GM12878 (cell line): Measurements from ENCODE around the gene DNAH17. TPM values are rescaled to one million over a fixed set of nuclear protein-coding genes. Genes with fewer than 3 reads are reported as not detected.

Source experiments
- ATAC-seq: fragments of 200-7000 bp; cut with Tn5 transposase; 3 replicates; pipeline ENCODE4 v1.9.1; 2020; ENCODE audit warnings: mild to moderate bottlenecking, moderate library complexity
- BruUV-seq: library from RNA; stranded (reverse); fragments of 400-500 nt; replicated peaks from 2 replicates; lab custom pipeline; 2021; lab: Mats Ljungman, UMichigan
- CTCF ChIA-PET: fragments of 300-600 bp; sonication (Branson Sonifier 250); formaldehyde crosslinking; extraction: SDS; loops from one replicate; lab custom pipeline; 2021; ENCODE audit warnings: inconsistent platforms; lab: Yijun Ruan, JAX
- POLR2A ChIA-PET: fragments of 350-600 bp; formaldehyde crosslinking; extraction: SDS; loops from one replicate; lab custom pipeline; 2021; ENCODE audit warnings: inconsistent platforms; lab: Charles Lee
- RAD21 ChIA-PET: fragments of 300-600 bp; sonication (Branson Sonifier 250); formaldehyde crosslinking; loops from one replicate; lab custom pipeline; 2023; ENCODE audit warnings: antibody characterized with exemption; ENCODE audit not compliant: unreplicated experiment; lab: Charles Lee
- SMC1A ChIA-PET: fragments of 300-600 bp; sonication (Branson Sonifier 250); formaldehyde crosslinking; loops from one replicate; lab custom pipeline; 2023; ENCODE audit not compliant: unreplicated experiment, uncharacterized antibody; lab: Charles Lee
- DNase-seq: peaks from one replicate; pipeline ENCODE4 v3.0.0-alpha.2; 2011; ENCODE audit warnings: low read depth, low spot score
- FAIRE-seq: peaks from 3 replicates; lab custom pipeline; 2011; peaks lifted over from hg19 to GRCh38; lab: Jason Lieb, UNC
- H2AFZ ChIP-seq: 2 replicates; pipeline ENCODE4 v1.6.0; 2011; ENCODE audit warnings: low read depth, low read length, control low read depth; ENCODE audit not compliant: control insufficient read depth
- H3K27ac ChIP-seq: 2 replicates; pipeline ENCODE4 v1.5.1; 2011; ENCODE audit warnings: control low read depth; ENCODE audit not compliant: control insufficient read depth, insufficient read depth
- H3K27me3 ChIP-seq, 2 experiments: replicated peaks in 1 of 2; 2 replicates each; pipeline versions ENCODE4 v1.6.0 to v1.6.1; 2011; ENCODE audit warnings: low read length in 1 of 2; ENCODE audit not compliant: control insufficient read depth in 2 of 2, insufficient read depth in 2 of 2
- H3K36me3 ChIP-seq, 2 experiments: 2 replicates each; pipeline ENCODE4 v1.5.1; 2011; ENCODE audit warnings: low read length in 1 of 2; ENCODE audit not compliant: control insufficient read depth in 2 of 2, insufficient read depth in 2 of 2
- H3K4me1 ChIP-seq: 2 replicates; pipeline ENCODE4 v1.6.1; 2011; ENCODE audit warnings: mild to moderate bottlenecking, low read length, moderate library complexity, mixed read lengths; ENCODE audit not compliant: control insufficient read depth, insufficient read depth
- H3K4me2 ChIP-seq: 2 replicates; pipeline ENCODE4 v1.6.0; 2011; ENCODE audit warnings: control low read depth; ENCODE audit not compliant: control insufficient read depth, insufficient read depth
- H3K4me3 ChIP-seq: fragments of 200-600 bp; sonication (generic); 2 replicates; pipeline ENCODE4 v1.5.1; 2016
- H3K79me2 ChIP-seq: 2 replicates; pipeline ENCODE4 v1.6.0; 2011; ENCODE audit warnings: low read length; ENCODE audit not compliant: control insufficient read depth, insufficient read depth
- H3K9ac ChIP-seq: 2 replicates; pipeline ENCODE4 v1.8.0; 2011; ENCODE audit warnings: low read length, control low read depth, mixed read lengths; ENCODE audit not compliant: control insufficient read depth, insufficient read depth
- H3K9me3 ChIP-seq: replicated peaks from 3 replicates; pipeline ENCODE4 v1.5.1; 2011; ENCODE audit warnings: mild to moderate bottlenecking, low read length; ENCODE audit not compliant: control insufficient read depth, insufficient read depth
- H4K20me1 ChIP-seq: 2 replicates; pipeline ENCODE4 v1.6.0; 2011; ENCODE audit not compliant: control insufficient read depth, insufficient read depth
- ATF2 ChIP-seq: IDR thresholded peaks from 2 replicates; pipeline ENCODE4 v1.6.1; 2012; ENCODE audit warnings: low read length, inconsistent platforms
- FOS ChIP-seq: IDR thresholded peaks from 3 replicates; pipeline ENCODE4 v1.6.1; 2011; ENCODE audit warnings: borderline replicate concordance; ENCODE audit not compliant: insufficient read length; ENCODE audit errors: extremely low read depth
- IRF3 ChIP-seq: fragments of 450-650 bp; IDR thresholded peaks from 2 replicates; pipeline ENCODE4 v1.6.1; 2014; ENCODE audit warnings: mild to moderate bottlenecking
- IRF4 ChIP-seq: IDR thresholded peaks from 2 replicates; pipeline ENCODE4 v1.6.1; 2011; ENCODE audit warnings: low read depth, low read length
- KLF5 ChIP-seq: fragments of 450-650 bp; IDR thresholded peaks from 2 replicates; pipeline ENCODE4 v1.6.1; 2014; ENCODE audit warnings: mild to moderate bottlenecking; ENCODE audit not compliant: partially characterized antibody
- MTA2 ChIP-seq: fragments of 450-650 bp; IDR thresholded peaks from 2 replicates; pipeline ENCODE4 v1.6.1; 2016; ENCODE audit warnings: low read depth, mild to moderate bottlenecking, moderate library complexity
- POLR2AphosphoS2 ChIP-seq: IDR thresholded peaks from 2 replicates; pipeline ENCODE4 v1.6.1; 2011; ENCODE audit warnings: low read depth, mild to moderate bottlenecking, low read length, improper control_type of control experiment, moderate library complexity
- RCOR1 ChIP-seq: conservative IDR thresholded peaks from 2 replicates; pipeline ENCODE4 v1.6.1; 2012; ENCODE audit warnings: low read depth, low read length, improper control_type of control experiment
- SMC3 ChIP-seq: IDR thresholded peaks from 2 replicates; pipeline ENCODE4 v1.6.1; 2011; ENCODE audit warnings: low read length, improper control_type of control experiment, borderline replicate concordance
- ZNF217 ChIP-seq: fragments of 450-650 bp; IDR thresholded peaks from 2 replicates; pipeline ENCODE4 v1.6.1; 2017; ENCODE audit warnings: antibody characterized with exemption, mild to moderate bottlenecking
- whole genome bisulfite sequencing: methylation state at CpG from one replicate; pipeline ENCODE4 v1.1.6; 2016; ENCODE audit warnings: low lambda C conversion rate; ENCODE audit not compliant: insufficient replicate concordance, insufficient coverage; ENCODE audit errors: missing lambda C conversion rate; 5-methylcytosine and 5-hydroxymethylcytosine counted together
- in situ Hi-C: fragments of 300-500 bp; cut with MboI; formaldehyde crosslinking; loops from 9 replicates; pipeline ENCODE4 v1.14.3; 2018; ENCODE audit warnings: mixed read lengths
- intact Hi-C: fragments of 100-400 bp; cut with micrococcal nuclease; formaldehyde crosslinking; loops from one replicate; pipeline ENCODE4 v1.14.2; 2022; ENCODE audit not compliant: unreplicated experiment
- polyA plus RNA-seq, 11 experiments: library from polyadenylated mRNA; depleted of rRNA in 4 of 11; unstranded in 6 of 11; stranded (reverse) in 5 of 11; fragments of >200 nt; fragmentation: Nextera tagmentation in 4 of 11; fragmentation: Illumina TruSeq in 1 of 11; extraction: Ambion mirVana in 4 of 11; extraction: Trizol in 1 of 11; gene quantifications; 1 replicate in 1 of 11; 2 replicates in 10 of 11; pipeline versions ENCODE4 v1.2.1 to v1.2.3, GENCODE V29; 2011 to 2016; ENCODE audit warnings: inconsistent platforms in 2 of 11, missing spikeins in 2 of 11, low read depth in 1 of 11
- total RNA-seq, 4 experiments: library from RNA; depleted of rRNA in 3 of 4; stranded (reverse); fragments of >200 nt in 3 of 4; fragmentation: Illumina TruSeq in 1 of 4; extraction: Trizol in 1 of 4; gene quantifications; 2 replicates each; pipeline versions ENCODE4 v1.2.1 to v1.2.3, GENCODE V29; 2013 to 2021
- TF ChIP-seq, protein P1 (sequence below): fragments of 450-650 bp; IDR thresholded peaks from 2 replicates; pipeline ENCODE4 v1.6.1; 2016; ENCODE audit warnings: mild to moderate bottlenecking

DNAH17 gene
- total and polyA plus RNA-seq, 10 of the 15 experiments (the other 5 are each of a cell fraction or from before 2014, with no cell fraction given), result 0.16 to 2.9 (median 0.56) TPM

DNA sequence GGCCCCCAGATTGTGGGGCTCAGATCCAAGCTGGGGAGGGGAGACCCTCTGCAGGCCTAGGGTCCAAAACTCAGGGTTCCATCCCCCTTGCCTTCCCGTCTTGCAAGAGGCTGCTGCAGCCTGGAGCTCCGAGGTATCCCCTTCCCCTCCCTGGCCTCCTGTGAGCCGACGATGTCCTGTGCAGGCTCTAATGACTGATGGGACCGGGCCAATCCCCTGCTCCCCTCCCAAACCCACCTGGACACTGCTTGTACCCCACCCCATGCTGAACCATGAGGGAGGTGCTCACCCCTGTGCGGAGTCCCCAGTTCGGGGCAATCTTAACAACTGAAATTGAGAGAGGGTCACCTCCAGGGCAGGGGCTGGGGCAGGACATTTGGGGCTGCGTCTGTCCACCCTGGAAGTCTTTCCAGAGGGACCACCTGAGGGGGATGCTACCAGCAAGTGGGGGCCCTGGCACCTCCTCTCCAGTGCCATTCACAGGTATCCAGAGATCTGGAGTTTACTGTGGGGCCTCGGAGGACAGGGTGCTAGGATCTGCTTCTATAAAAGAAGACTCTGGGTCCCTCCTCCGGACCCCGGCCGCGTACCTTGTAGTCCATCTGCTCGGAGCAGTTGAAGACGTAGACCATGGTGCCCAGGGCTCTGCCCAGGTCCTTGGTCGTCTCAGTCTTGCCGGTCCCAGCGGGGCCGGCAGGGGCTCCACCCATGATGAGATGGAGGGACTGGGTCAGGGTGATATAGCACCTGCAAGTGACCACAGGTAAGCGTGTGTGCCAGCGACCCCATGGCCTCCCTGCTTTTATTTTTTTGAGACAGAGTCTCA is 77.3 kb downstream of the DNAH17 start (continued):
- TF ChIP-seq ATF2 (no peak), SMC3 (no peak), POLR2AphosphoS2 (no peak), RCOR1 (no peak), KLF5 (no peak), FOS (no peak)

DNA sequence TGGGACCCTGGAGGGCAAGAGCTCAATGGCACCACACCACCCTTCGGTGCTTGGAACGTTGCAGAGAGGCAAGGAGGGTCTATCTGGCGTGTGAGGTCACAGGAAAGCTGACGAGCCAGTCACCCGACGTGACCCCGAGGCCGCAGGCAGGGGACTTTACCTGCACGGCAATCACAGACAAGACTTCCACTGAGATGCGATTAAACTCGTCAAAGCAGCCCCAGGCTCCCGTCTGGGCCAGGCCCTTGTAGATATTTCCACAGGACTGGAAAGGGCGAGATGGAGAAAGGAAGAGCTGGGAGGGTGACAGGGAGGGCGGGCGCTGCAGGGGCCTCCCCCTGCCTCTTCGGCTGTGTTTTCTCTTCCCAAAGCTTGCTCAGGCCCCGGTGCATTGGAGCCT is 78.3 kb downstream of the DNAH17 start:
- DNase-seq (no peak), ATAC-seq (no peak)
- RAD21 ChIA-PET, result no interaction called here
- no peaks in the 10 kb centered on the region for H3K79me2 ChIP-seq
- H3K36me3 ChIP-seq, result no peaks in the 10 kb centered on the region
- TF ChIP-seq IRF4 (no peak), MTA2 (no peak), IRF3 (no peak), ZNF217 (no peak)
- TF ChIP-seq, protein P1, sequence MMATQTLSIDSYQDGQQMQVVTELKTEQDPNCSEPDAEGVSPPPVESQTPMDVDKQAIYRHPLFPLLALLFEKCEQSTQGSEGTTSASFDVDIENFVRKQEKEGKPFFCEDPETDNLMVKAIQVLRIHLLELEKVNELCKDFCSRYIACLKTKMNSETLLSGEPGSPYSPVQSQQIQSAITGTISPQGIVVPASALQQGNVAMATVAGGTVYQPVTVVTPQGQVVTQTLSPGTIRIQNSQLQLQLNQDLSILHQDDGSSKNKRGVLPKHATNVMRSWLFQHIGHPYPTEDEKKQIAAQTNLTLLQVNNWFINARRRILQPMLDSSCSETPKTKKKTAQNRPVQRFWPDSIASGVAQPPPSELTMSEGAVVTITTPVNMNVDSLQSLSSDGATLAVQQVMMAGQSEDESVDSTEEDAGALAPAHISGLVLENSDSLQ, result no peak
- TF ChIP-seq, all 136 proteins: peak for 0
- H3K9me3 ChIP-seq, result no peaks in the 10 kb centered on the region
- H4K20me1 ChIP-seq, result no peaks in the 10 kb centered on the region
- POLR2A ChIA-PET, result no interaction called here
- no peak overlapping the region for H3K27ac ChIP-seq
- H2AFZ ChIP-seq, result no peak overlapping the region
- BruUV-seq, result no TSS peak
- no peak overlapping the region for H3K4me3 ChIP-seq
- H3K4me2 ChIP-seq, result no peak overlapping the region
- WGBS, result 29% methylated on average over 17 of the region's 17 CpGs
- SMC1A ChIA-PET, result interaction anchor here (1.1 to 2.2 kb wide), 2 partner anchors 217 to 301 kb away, joined by 3 to 7 read pairs; no protein-coding TSS in a partner anchor
- intact Hi-C loops (no loop called here), in situ Hi-C loops (no loop called here)
- no peaks in the 10 kb centered on the region for H3K27me3 ChIP-seq
- CTCF ChIA-PET, result interaction anchor here (1.1 to 4.6 kb wide), 3 partner anchors 210 to 345 kb away, joined by 3 to 46 read pairs (median 16); no protein-coding TSS in a partner anchor
- H3K4me1 ChIP-seq, result no peaks in the 10 kb centered on the region; the same call in 1 of the 2 replicates
- H3K9ac ChIP-seq, result no peak overlapping the region
- no peak for FAIRE-seq
